SK-N-SH (cell line): ENCODE results near the gene SCARF2.

Experiments used
- EP300 ChIP-seq, 2 experiments: IDR thresholded peaks; 2 replicates each; pipeline versions ENCODE4 v1.4.0 to v1.6.1; 2012; ENCODE audit warnings: borderline replicate concordance in 1 of 2, low read depth in 1 of 2, low read length in 1 of 2
- FOXJ3 ChIP-seq: sonication (generic); formaldehyde crosslinking; IDR thresholded peaks from 2 replicates; pipeline ENCODE4 v1.5.1; 2020; ENCODE audit warnings: mild to moderate bottlenecking, missing genetic modification reagents
- FOXM1 ChIP-seq: IDR thresholded peaks from 2 replicates; pipeline ENCODE4 v1.4.0; 2012; ENCODE audit warnings: low read depth, mild to moderate bottlenecking
- IRF3 ChIP-seq: fragments of 150-350 bp; IDR thresholded peaks from 2 replicates; pipeline ENCODE4 v1.6.1; 2016; ENCODE audit warnings: mild to moderate bottlenecking, low read depth, low read length
- JUND ChIP-seq: IDR thresholded peaks from 2 replicates; pipeline ENCODE4 v1.4.0; 2012
- MAX ChIP-seq: IDR thresholded peaks from 2 replicates; pipeline ENCODE4 v1.4.0; 2012; ENCODE audit warnings: low read depth
- MEF2A ChIP-seq: IDR thresholded peaks from 2 replicates; pipeline ENCODE4 v1.4.0; 2012; ENCODE audit warnings: low read depth, borderline replicate concordance
- PBX3 ChIP-seq: IDR thresholded peaks from 2 replicates; pipeline ENCODE4; 2012
- POLR2AphosphoS5 ChIP-seq: IDR thresholded peaks from 2 replicates; pipeline ENCODE4 v1.6.1; 2012; ENCODE audit warnings: low read depth, low read length
- SMC3 ChIP-seq: IDR thresholded peaks from 2 replicates; pipeline ENCODE4 v1.6.1; 2012; ENCODE audit warnings: low read depth, low read length, improper control_type of control experiment
- TAF1 ChIP-seq: IDR thresholded peaks from 2 replicates; pipeline ENCODE4 v1.6.1; 2012; ENCODE audit warnings: low read depth, mild to moderate bottlenecking, low read length, moderate library complexity, borderline replicate concordance
- TF ChIP-seq, protein P1 (sequence below): fragments of 200-600 bp; sonication (generic); IDR thresholded peaks from 2 replicates; pipeline ENCODE4 v1.6.1; 2017; ENCODE audit warnings: antibody characterized with exemption, mild to moderate bottlenecking, moderate library complexity

GRCh38 chr22:20431511-20432192 is 6.0 kb downstream of the SCARF2 start:
- TF ChIP-seq, protein P1, sequence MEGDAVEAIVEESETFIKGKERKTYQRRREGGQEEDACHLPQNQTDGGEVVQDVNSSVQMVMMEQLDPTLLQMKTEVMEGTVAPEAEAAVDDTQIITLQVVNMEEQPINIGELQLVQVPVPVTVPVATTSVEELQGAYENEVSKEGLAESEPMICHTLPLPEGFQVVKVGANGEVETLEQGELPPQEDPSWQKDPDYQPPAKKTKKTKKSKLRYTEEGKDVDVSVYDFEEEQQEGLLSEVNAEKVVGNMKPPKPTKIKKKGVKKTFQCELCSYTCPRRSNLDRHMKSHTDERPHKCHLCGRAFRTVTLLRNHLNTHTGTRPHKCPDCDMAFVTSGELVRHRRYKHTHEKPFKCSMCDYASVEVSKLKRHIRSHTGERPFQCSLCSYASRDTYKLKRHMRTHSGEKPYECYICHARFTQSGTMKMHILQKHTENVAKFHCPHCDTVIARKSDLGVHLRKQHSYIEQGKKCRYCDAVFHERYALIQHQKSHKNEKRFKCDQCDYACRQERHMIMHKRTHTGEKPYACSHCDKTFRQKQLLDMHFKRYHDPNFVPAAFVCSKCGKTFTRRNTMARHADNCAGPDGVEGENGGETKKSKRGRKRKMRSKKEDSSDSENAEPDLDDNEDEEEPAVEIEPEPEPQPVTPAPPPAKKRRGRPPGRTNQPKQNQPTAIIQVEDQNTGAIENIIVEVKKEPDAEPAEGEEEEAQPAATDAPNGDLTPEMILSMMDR, result no peak
- TF ChIP-seq MAX (no peak), PBX3 (no peak), MEF2A (no peak), IRF3 (no peak), TAF1 (no peak), FOXM1 (no peak), SMC3 (no peak), FOXJ3 (no peak), POLR2AphosphoS5 (no peak), JUND (no peak), EP300 (IDR thresholded peaks at IDR 0.05; ENCODE audit: borderline replicate concordance in 1 of 2, low read depth in 1 of 2, low read length in 1 of 2) (no peak)
